Liver (tissue), 9 donors: Measurements from ENCODE around the gene TLE1. TPM values are rescaled to one million over a fixed set of nuclear protein-coding genes. Genes with fewer than 3 reads are reported as not detected.

ENCODE experiments used
- DNase-seq: peaks from one replicate; pipeline ENCODE4 v3.0.0-alpha.2; 2017; ENCODE audit warnings: low spot score
- H3K27ac ChIP-seq, 2 donors: one replicate each; pipeline ENCODE4 v1.7.0; 2013; ENCODE audit warnings: inconsistent platforms in 2 of 2, low read length in 2 of 2, control low read depth in 1 of 2, low read depth in 1 of 2, mild to moderate bottlenecking in 1 of 2
- H3K27me3 ChIP-seq, 4 donors: one replicate each; pipeline versions ENCODE4 v1.6.1 to v1.7.0; 2013; ENCODE audit warnings: low read length in 3 of 4, inconsistent platforms in 1 of 4, mild to moderate bottlenecking in 1 of 4, moderate library complexity in 1 of 4; ENCODE audit not compliant: control insufficient read depth in 4 of 4, insufficient read depth in 4 of 4
- H3K36me3 ChIP-seq, 4 donors: one replicate each; pipeline versions ENCODE4 v1.6.1 to v1.7.0; 2013; ENCODE audit warnings: low read length in 3 of 4, mild to moderate bottlenecking in 3 of 4, low read depth in 1 of 4, moderate library complexity in 1 of 4; ENCODE audit not compliant: control insufficient read depth in 4 of 4, insufficient read depth in 3 of 4
- H3K4me1 ChIP-seq, 4 donors: one replicate each; pipeline versions ENCODE4 v1.6.1 to v1.7.0; 2013; ENCODE audit warnings: low read length in 3 of 4, mild to moderate bottlenecking in 3 of 4, moderate library complexity in 1 of 4; ENCODE audit not compliant: control insufficient read depth in 4 of 4, insufficient read depth in 4 of 4
- H3K4me3 ChIP-seq, 3 donors: one replicate each; pipeline versions ENCODE4 v1.6.1 to v1.7.0; 2013; ENCODE audit warnings: low read length in 3 of 3, control low read depth in 1 of 3, low read depth in 1 of 3, mild to moderate bottlenecking in 1 of 3
- H3K9ac ChIP-seq, 2 donors: one replicate each; pipeline ENCODE4 v1.7.0; 2013; ENCODE audit warnings: low read length in 2 of 2, mild to moderate bottlenecking in 2 of 2, moderate library complexity in 2 of 2, control low read depth in 1 of 2, low read depth in 1 of 2
- H3K9me3 ChIP-seq, 4 donors: one replicate each; pipeline versions ENCODE4 v1.6.1 to v1.7.0; 2013; ENCODE audit warnings: low read length in 3 of 4; ENCODE audit not compliant: control insufficient read depth in 4 of 4
- FOXA1 ChIP-seq: IDR thresholded peaks from 2 replicates; pipeline ENCODE4 v1.6.1; 2016; ENCODE audit warnings: antibody characterized with exemption
- GABPA ChIP-seq, 2 donors: IDR thresholded peaks in 1 of 2; conservative IDR thresholded peaks in 1 of 2; 2 replicates each; pipeline ENCODE4 v1.6.1; 2016; ENCODE audit warnings: antibody characterized with exemption in 2 of 2, mild to moderate bottlenecking in 1 of 2, moderate library complexity in 1 of 2
- HNF4A ChIP-seq, 2 donors: conservative IDR thresholded peaks; 2 replicates each; pipeline ENCODE4 v1.6.1; 2016; ENCODE audit warnings: antibody characterized with exemption in 2 of 2, mild to moderate bottlenecking in 2 of 2
- JUND ChIP-seq, 2 donors: IDR thresholded peaks; 2 replicates each; pipeline ENCODE4 v1.6.1; 2016; ENCODE audit warnings: antibody characterized with exemption in 2 of 2
- NR2F2 ChIP-seq: IDR thresholded peaks from 2 replicates; pipeline ENCODE4 v1.6.1; 2016; ENCODE audit warnings: antibody characterized with exemption
- RXRA ChIP-seq, 2 donors: IDR thresholded peaks; 2 replicates each; pipeline ENCODE4 v1.6.1; 2017 to 2018; ENCODE audit warnings: antibody characterized with exemption in 2 of 2, mild to moderate bottlenecking in 1 of 2
- SP1 ChIP-seq: IDR thresholded peaks from 2 replicates; pipeline ENCODE4 v1.6.1; 2018; ENCODE audit warnings: antibody characterized with exemption, mild to moderate bottlenecking
- TAF1 ChIP-seq: conservative IDR thresholded peaks from 2 replicates; pipeline ENCODE4 v1.6.1; 2016; ENCODE audit warnings: antibody characterized with exemption, mild to moderate bottlenecking
- WGBS: extraction: QIAGEN DNeasy Blood & Tissue Kit; methylation state at CpG from one replicate; pipeline ENCODE4 v1.1.7; 2013; 5-methylcytosine and 5-hydroxymethylcytosine counted together
- polyA plus RNA-seq, 2 donors: library from polyadenylated mRNA; stranded (reverse) in 1 of 2; unstranded in 1 of 2; fragments of 200-250 nt in 1 of 2; fragments of >200 nt in 1 of 2; fragmentation: Nextera tagmentation in 1 of 2; extraction: Ambion mirVana in 1 of 2; gene quantifications; one replicate each; pipeline versions ENCODE4 v1.2.1 to v1.2.3, GENCODE V29; 2013 to 2015
- total RNA-seq, 2 donors: library from RNA; depleted of rRNA; stranded (reverse); fragments of >200 nt; gene quantifications; one replicate each; pipeline ENCODE4 v1.2.3, GENCODE V29; 2014
- TF ChIP-seq, protein P1 (sequence below): fragments of 150-350 bp; IDR thresholded peaks from 2 replicates; pipeline ENCODE4 v1.5.1; 2017; ENCODE audit warnings: improper control_type of control experiment, low read depth, low read length; ENCODE audit not compliant: missing input control
- TF ChIP-seq, protein P2 (sequence below): IDR thresholded peaks from 2 replicates; pipeline ENCODE4 v1.6.1; 2016; ENCODE audit warnings: antibody characterized with exemption
- donor health status: healthy.
- donor health status: healthy.
- donor health status: healthy.
- donor health status: healthy.
- donor health status: healthy.

TLE1 gene
- total and polyA plus RNA-seq, 4 donors: 25.2 to 45.4 (median 25.7) TPM

DNA sequence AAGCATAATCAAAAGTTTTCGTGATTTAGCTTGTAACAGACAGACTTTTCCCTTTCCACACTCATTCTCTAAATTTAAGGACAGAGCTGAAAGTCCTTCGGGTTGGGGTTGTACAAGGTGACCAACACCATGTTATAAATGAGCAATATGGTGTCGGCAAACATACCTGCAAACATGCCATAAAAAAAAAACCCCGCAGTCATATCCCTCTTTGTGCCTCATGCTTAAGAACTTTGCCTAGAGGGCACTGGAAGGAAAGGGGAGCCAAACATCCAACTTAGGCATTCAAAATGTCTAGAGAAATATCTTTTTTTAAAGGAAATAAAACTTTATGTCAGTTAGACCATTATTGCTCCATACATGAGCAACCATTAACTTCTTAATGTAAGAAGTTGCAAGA lies 73.2 kb downstream of the TLE1 start:
- WGBS: 96% methylated on average over 4 of the region's 4 CpGs
- Histone ChIP-seq H3K4me3 (no peak overlapping the region), H3K9ac (no peak overlapping the region), H3K27ac (no peak overlapping the region), H3K9me3 (no peaks in the 10 kb centered on the region), H3K4me1 (peaks cover 0 to 6% (median 1%) of the 10 kb centered on the region in 4 donors), H3K36me3 (peaks cover 12 to 50% (median 37%) of the 10 kb centered on the region in 4 donors), H3K27me3 (no peaks in the 10 kb centered on the region)
- TF ChIP-seq GABPA (IDR thresholded peaks at IDR 0.05 in 1 of 2, conservative IDR thresholded peaks at IDR 0.05 in 1 of 2): no peak
- TF ChIP-seq JUND (IDR thresholded peaks at IDR 0.05): no peak
- TF ChIP-seq, protein P1, sequence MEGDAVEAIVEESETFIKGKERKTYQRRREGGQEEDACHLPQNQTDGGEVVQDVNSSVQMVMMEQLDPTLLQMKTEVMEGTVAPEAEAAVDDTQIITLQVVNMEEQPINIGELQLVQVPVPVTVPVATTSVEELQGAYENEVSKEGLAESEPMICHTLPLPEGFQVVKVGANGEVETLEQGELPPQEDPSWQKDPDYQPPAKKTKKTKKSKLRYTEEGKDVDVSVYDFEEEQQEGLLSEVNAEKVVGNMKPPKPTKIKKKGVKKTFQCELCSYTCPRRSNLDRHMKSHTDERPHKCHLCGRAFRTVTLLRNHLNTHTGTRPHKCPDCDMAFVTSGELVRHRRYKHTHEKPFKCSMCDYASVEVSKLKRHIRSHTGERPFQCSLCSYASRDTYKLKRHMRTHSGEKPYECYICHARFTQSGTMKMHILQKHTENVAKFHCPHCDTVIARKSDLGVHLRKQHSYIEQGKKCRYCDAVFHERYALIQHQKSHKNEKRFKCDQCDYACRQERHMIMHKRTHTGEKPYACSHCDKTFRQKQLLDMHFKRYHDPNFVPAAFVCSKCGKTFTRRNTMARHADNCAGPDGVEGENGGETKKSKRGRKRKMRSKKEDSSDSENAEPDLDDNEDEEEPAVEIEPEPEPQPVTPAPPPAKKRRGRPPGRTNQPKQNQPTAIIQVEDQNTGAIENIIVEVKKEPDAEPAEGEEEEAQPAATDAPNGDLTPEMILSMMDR: no peak
- TF ChIP-seq NR2F2: no peak
- TF ChIP-seq FOXA1: no peak
- no peak for DNase-seq

DNA sequence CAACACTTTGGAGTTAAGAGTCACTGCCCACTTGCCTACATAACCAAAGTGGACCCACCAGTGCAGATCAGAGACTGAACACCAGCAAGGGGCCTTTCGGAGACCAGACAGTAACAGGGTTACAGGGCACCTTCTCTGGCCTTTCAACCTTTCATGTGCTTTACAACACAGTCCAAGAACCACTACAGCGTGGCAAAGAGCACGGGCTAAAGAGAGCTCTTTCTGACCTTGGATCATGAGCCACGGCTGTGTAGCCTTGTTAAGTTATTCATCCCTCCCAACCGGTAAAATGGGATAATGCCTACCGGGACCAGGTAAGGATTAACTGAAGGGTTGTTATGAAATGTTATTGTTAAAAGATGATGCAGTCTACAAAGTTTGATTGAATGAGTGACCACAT lies 75.0 kb downstream of the TLE1 start:
- H3K4me3 ChIP-seq: no peak overlapping the region
- no peak overlapping the region for H3K9ac ChIP-seq
- no peak for DNase-seq
- peak overlapping the region; percentile 8 to 61 for H3K27ac ChIP-seq
- no peaks in the 10 kb centered on the region for H3K9me3 ChIP-seq
- 74% methylated on average over 6 of the region's 6 CpGs for WGBS
- peaks cover 18 to 58% (median 40%) of the 10 kb centered on the region in 4 donors for H3K36me3 ChIP-seq
- TF ChIP-seq TAF1 (no peak), RXRA (IDR thresholded peaks at IDR 0.05) (peak in 1 of 2 donors; percentile 39), HNF4A (conservative IDR thresholded peaks at IDR 0.05) (peak; percentile 25 to 60)
- TF ChIP-seq, protein P2, sequence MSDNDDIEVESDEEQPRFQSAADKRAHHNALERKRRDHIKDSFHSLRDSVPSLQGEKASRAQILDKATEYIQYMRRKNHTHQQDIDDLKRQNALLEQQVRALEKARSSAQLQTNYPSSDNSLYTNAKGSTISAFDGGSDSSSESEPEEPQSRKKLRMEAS: no peak
- H3K4me1 ChIP-seq: peaks cover 0 to 6% (median 1%) of the 10 kb centered on the region in 4 donors
- H3K27me3 ChIP-seq: no peaks in the 10 kb centered on the region

DNA sequence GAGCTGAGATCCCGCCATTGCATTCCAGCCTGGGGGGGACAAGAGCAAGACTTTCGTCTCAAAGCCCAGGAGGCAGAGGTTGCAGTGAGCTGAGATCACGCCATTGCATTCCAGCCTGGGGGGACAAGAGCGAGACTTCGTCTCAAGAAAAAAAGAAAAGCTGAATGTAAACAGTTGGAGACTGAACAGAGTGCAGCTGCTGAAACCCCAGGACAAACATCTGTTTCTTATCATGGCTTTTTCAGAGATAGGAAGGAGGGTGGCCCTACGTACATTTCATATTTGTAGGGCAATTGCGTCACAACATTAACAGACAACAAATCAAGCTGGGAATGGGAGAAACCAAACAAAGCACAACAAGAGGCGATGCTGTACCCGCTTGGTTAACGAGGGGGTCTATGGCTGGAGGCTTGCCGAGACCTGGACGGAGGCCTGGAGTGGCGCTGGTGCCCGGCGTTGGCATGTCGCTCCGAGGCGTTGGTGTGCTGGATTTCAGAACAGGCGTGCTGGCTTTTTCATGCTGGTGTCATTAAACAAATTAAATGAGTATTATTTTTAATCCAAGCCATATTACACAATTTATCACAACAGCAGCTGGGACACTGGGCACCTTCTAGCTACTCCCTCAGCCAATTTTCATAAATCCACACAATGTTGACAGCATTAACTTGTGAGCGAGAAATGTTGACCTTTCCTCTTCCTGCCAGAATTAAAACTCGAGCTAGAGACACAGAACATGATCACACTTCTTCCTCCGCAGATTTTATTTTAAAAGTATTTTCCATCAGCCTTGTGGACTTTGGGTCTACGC lies 76.1 kb downstream of the TLE1 start:
- H3K4me3 ChIP-seq: no peak overlapping the region
- H3K27ac ChIP-seq: peak overlapping the region; percentile 8 to 61
- peaks cover 0 to 6% (median 1%) of the 10 kb centered on the region in 4 donors for H3K4me1 ChIP-seq
- peaks cover 18 to 55% (median 36%) of the 10 kb centered on the region in 4 donors for H3K36me3 ChIP-seq
- no peak for DNase-seq
- TF ChIP-seq GABPA (IDR thresholded peaks at IDR 0.05 in 1 of 2, conservative IDR thresholded peaks at IDR 0.05 in 1 of 2) (no peak), HNF4A (conservative IDR thresholded peaks at IDR 0.05) (peak in 1 of 2 donors; percentile 32), NR2F2 (peak; percentile 73), JUND (IDR thresholded peaks at IDR 0.05) (no peak), RXRA (IDR thresholded peaks at IDR 0.05) (peak in 1 of 2 donors; percentile 43), SP1 (peak; percentile 7)
- TF ChIP-seq, protein P2: peak; percentile 52
- WGBS: 68% methylated on average over 23 of the region's 23 CpGs
- H3K9ac ChIP-seq: no peak overlapping the region
- H3K9me3 ChIP-seq: no peaks in the 10 kb centered on the region
- H3K27me3 ChIP-seq: no peaks in the 10 kb centered on the region
